ENCODE results near the gene ZNF710. TPM values are rescaled to one million over a fixed set of nuclear protein-coding genes. Genes with fewer than 3 reads are reported as not detected.

Gene ZNF710
- total and polyA plus RNA-seq, 2 of the 4 experiments (the other 2 are of a cell fraction) = 7.6 to 8.2 TPM

- no peak overlapping the region for H2BK5ac ChIP-seq (ENCODE audit: low read depth, low read length, poor library complexity, severe bottlenecking)
- ChIA-PET CTCF (interaction anchor here (0.6 kb wide), 1 partner anchor 136 kb away, joined by 3 read pairs; no protein-coding TSS in a partner anchor), POLR2A (ENCODE audit: unreplicated experiment) (no interaction called here)
- peaks cover 52 to 59% of the 10 kb centered on the region in 2 experiments for H3K79me1 ChIP-seq (ENCODE audit: low read depth in 1 of 2, low read length in 2 of 2)
- DNase-seq (no peak), ATAC-seq (ENCODE audit: low read depth) (no peak)
- no peak for TF ChIP-seq SMC3 (IDR thresholded peaks at IDR 0.05; ENCODE audit: low read depth, low read length)
- no peak overlapping the region for H3K18ac ChIP-seq (ENCODE audit: low read depth, low read length)
- no peak overlapping the region for H4K8ac ChIP-seq (ENCODE audit: low read depth in 2 of 2, low read length in 2 of 2)
- intact Hi-C loops (cut with micrococcal nuclease) (no loop called here), dilution Hi-C loops (cut with HindIII; ENCODE audit: low sequenced_read_pairs, unreplicated experiment) (no loop called here), in situ Hi-C loops (cut with MboI; ENCODE audit: low sequenced_read_pairs) (no loop called here)
- no peak overlapping the region for H3K14ac ChIP-seq (replicated peaks; ENCODE audit: low read depth, low read length)
- no peak overlapping the region for H2BK120ac ChIP-seq (ENCODE audit: low read depth, low read length)
- no TSS peak for BruUV-seq (replicated peaks)
- H3K56ac ChIP-seq (ENCODE audit: extremely low read depth, insufficient read depth, low read length) = no peak overlapping the region
- H3K4me2 ChIP-seq (ENCODE audit: low read depth, low read length) = no peak overlapping the region
- peaks cover 14% of the 10 kb centered on the region; the same call in 1 of the 2 replicates for H3K4me1 ChIP-seq (ENCODE audit: control insufficient read depth, insufficient read depth, low read length)
- no peak overlapping the region for H3K9ac ChIP-seq (ENCODE audit: low read depth, low read length)
- H3K4me3 ChIP-seq (ENCODE audit: insufficient read depth, low read depth, low read length) = no peak overlapping the region
- H2BK20ac ChIP-seq (ENCODE audit: low read depth, low read length) = no peak overlapping the region
- H3K27ac ChIP-seq (ENCODE audit: insufficient read depth, low read length) = no peak overlapping the region
- H4K5ac ChIP-seq (ENCODE audit: low read depth, low read length) = no peak overlapping the region
- no peak overlapping the region for H2BK15ac ChIP-seq (ENCODE audit: low read depth, low read length)
- H3K36me3 ChIP-seq (ENCODE audit: control insufficient read depth, insufficient read depth, low read length) = no peaks in the 10 kb centered on the region
- H3K23ac ChIP-seq (ENCODE audit: low read depth, low read length) = no peak overlapping the region
- 100% methylated on average over 1 of the region's 10 CpGs; no CpG with 5 or more reads in 1 of the 2 experiments for WGBS, 2 experiments (ENCODE audit: extremely low coverage in 2 of 2, insufficient read length in 1 of 2)
- H3K4ac ChIP-seq (ENCODE audit: low read depth, low read length) = no peak overlapping the region
- H3K9me3 ChIP-seq (ENCODE audit: control insufficient read depth, insufficient read depth, low read length) = no peaks in the 10 kb centered on the region
- H2AK5ac ChIP-seq (ENCODE audit: low read depth, low read length) = no peak overlapping the region
- peaks cover 14% of the 10 kb centered on the region; the same call in 1 of the 2 replicates for H3K9me1 ChIP-seq (ENCODE audit: insufficient read depth, low read length)
- no peak overlapping the region for H2AFZ ChIP-seq (replicated peaks; ENCODE audit: low read length, poor library complexity)
- H3K27me3 ChIP-seq (ENCODE audit: control insufficient read depth, insufficient read depth, low read length) = no peaks in the 10 kb centered on the region
- H4K91ac ChIP-seq (ENCODE audit: insufficient read depth, low read depth, low read length) = no peak overlapping the region
- H2AK9ac ChIP-seq (replicated peaks; ENCODE audit: low read depth, low read length, poor library complexity) = no peak overlapping the region
- peaks cover 32% of the 10 kb centered on the region for H4K20me1 ChIP-seq (ENCODE audit: insufficient read depth, low read length)
These were observed 19.9 kb downstream of the ZNF710 start for GRCh38 chr15:90020936-90021507.
